Gastrocnemius medialis (tissue), 4 donors: ENCODE data around the gene STXBP4. TPM values are rescaled to one million over a fixed set of nuclear protein-coding genes. Genes with fewer than 3 reads are reported as not detected.

Experiments
- ATAC-seq, 2 donors: fragments of 150-250 bp; one replicate each; pipeline ENCODE4 v1.9.1; 2016
- DNase-seq, 2 donors: peaks; one replicate each; pipeline ENCODE4 v3.0.0-alpha.2; 2019
- H3K27ac ChIP-seq, 4 donors: fragments of 200-600 bp; sonication (generic); 1 replicate in 1 of 4; 2 replicates in 3 of 4; pipeline ENCODE4 v1.5.1; 2016 to 2018; ENCODE audit warnings: mild to moderate bottlenecking in 2 of 4, moderate library complexity in 1 of 4
- H3K27me3 ChIP-seq, 3 donors: fragments of 200-600 bp; sonication (generic) in 2 of 3; 1 replicate in 1 of 3; 2 replicates in 2 of 3; pipeline versions ENCODE4 v1.5.1 to v1.6.0; 2016 to 2019; ENCODE audit warnings: mild to moderate bottlenecking in 1 of 3, moderate library complexity in 1 of 3
- H3K36me3 ChIP-seq, 2 donors: fragments of 200-600 bp; sonication (generic) in 1 of 2; one replicate each; pipeline ENCODE4 v1.5.1; 2017 to 2018
- H3K4me1 ChIP-seq, 2 donors: fragments of 200-600 bp; sonication (generic) in 1 of 2; one replicate each; pipeline ENCODE4 v1.5.1; 2016 to 2017; ENCODE audit warnings: mild to moderate bottlenecking in 2 of 2
- H3K4me3 ChIP-seq, 4 donors: fragments of 200-600 bp; sonication (generic) in 3 of 4; 1 replicate in 1 of 4; 2 replicates in 3 of 4; pipeline ENCODE4 v1.5.1; 2016 to 2019; ENCODE audit warnings: mild to moderate bottlenecking in 2 of 4
- H3K9me3 ChIP-seq, 3 donors: fragments of 200-600 bp; sonication (generic) in 2 of 3; 1 replicate in 1 of 3; 2 replicates in 2 of 3; pipeline ENCODE4 v1.5.1; 2016 to 2019
- CTCF ChIP-seq, 5 experiments: fragments of 450-650 bp in 3 of 5; fragments of 200-600 bp in 2 of 5; sonication (generic) in 2 of 5; IDR thresholded peaks in 4 of 5; conservative IDR thresholded peaks in 1 of 5; 1 replicate in 4 of 5; 2 replicates in 1 of 5; pipeline ENCODE4 v1.5.1; 2016 to 2019; ENCODE audit warnings: antibody characterized with exemption in 5 of 5, mild to moderate bottlenecking in 3 of 5, moderate library complexity in 3 of 5
- POLR2A ChIP-seq, 2 donors: fragments of 450-650 bp; IDR thresholded peaks; one replicate each; pipeline ENCODE4 v1.6.1; 2017; ENCODE audit warnings: antibody characterized with exemption in 2 of 2, mild to moderate bottlenecking in 2 of 2, moderate library complexity in 2 of 2
- in situ Hi-C, 4 donors: fragments of 200-750 bp; cut with MboI; loops; one replicate each; pipeline versions ENCODE4 v1.15.0 to v1.8.0; 2017; ENCODE audit warnings: low sequenced_read_pairs in 4 of 4
- intact Hi-C: fragments of 100-400 bp; cut with DNase I; formaldehyde crosslinking; loops from one replicate; pipeline ENCODE4 v1.15.1; 2023; ENCODE audit warnings: low total_unique reads
- total RNA-seq, 4 donors: library from RNA; depleted of rRNA; stranded (reverse); fragments of >200 nt; gene quantifications; one replicate each; pipeline versions ENCODE4 v1.1.0 to v1.2.3, GENCODE V29; 2016

Gene STXBP4
- total RNA-seq, 4 donors from 2014 or later, result 1.4 to 20.7 (median 9.6) TPM

GRCh38 chr17:54967621-54968261 lies 824 bp upstream of the STXBP4 start:
- H3K4me3 ChIP-seq, result peak overlapping the region; percentile 96 to 98 (median 97)
- intact Hi-C loops (loop anchor here (10.0 kb wide), 1 partner anchor 267 kb away; no protein-coding TSS in a partner anchor), in situ Hi-C loops (no loop called here)
- H3K4me1 ChIP-seq, result peaks cover 20 to 36% of the 10 kb centered on the region in 2 donors
- DNase-seq (no peak), ATAC-seq (peak in 1 of 2 donors; percentile 1)
- no peaks in the 10 kb centered on the region for H3K27me3 ChIP-seq
- H3K36me3 ChIP-seq, result peaks cover 4 to 23% of the 10 kb centered on the region in 2 donors
- no peaks in the 10 kb centered on the region for H3K9me3 ChIP-seq
- TF ChIP-seq POLR2A (IDR thresholded peaks at IDR 0.05) (no peak), CTCF (IDR thresholded peaks at IDR 0.05 in 4 of 5, conservative IDR thresholded peaks at IDR 0.05 in 1 of 5) (peak in 2 of 5 experiments; percentile 13 to 65)
- H3K27ac ChIP-seq, result peak overlapping the region; percentile 82 to 94 (median 86)

DNA sequence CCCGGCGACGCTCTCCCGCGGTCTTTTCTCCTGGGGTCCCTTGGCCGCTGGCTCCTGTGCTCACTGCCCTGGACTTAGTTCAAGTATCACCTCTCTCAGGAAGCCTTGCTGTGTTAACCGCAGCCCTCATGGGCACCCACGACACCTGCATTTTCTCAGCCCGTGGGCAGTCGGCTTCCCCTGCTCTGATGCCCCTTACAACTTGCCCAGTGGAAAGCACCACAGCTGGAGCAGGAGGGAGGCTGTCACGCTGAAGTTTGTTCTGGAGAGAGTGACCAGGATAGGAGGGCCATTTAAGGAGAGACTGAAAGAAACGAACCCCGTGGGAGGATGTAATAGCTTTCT lies 395 bp downstream of the STXBP4 start:
- Histone ChIP-seq H3K9me3 (no peaks in the 10 kb centered on the region), H3K4me1 (peaks cover 20 to 36% of the 10 kb centered on the region in 2 donors), H3K27me3 (no peaks in the 10 kb centered on the region), H3K4me3 (peak overlapping the region; percentile 96 to 98 (median 97)), H3K36me3 (peaks cover 4 to 12% of the 10 kb centered on the region in 2 donors), H3K27ac (peak overlapping the region; percentile 82 to 94 (median 86))
- in situ Hi-C loops (no loop called here), intact Hi-C loops (loop anchor here (10.0 kb wide), 1 partner anchor 266 kb away; no protein-coding TSS in a partner anchor)
- DNase-seq, result peak in 1 of 2 donors; percentile 34
- TF ChIP-seq CTCF (IDR thresholded peaks at IDR 0.05 in 4 of 5, conservative IDR thresholded peaks at IDR 0.05 in 1 of 5), result no peak
- TF ChIP-seq POLR2A (IDR thresholded peaks at IDR 0.05), result no peak
- peak; percentile 53 to 71 for ATAC-seq

GRCh38 chr17:54969658-54970572 lies 1.4 kb downstream of the STXBP4 start:
- DNase-seq (no peak), ATAC-seq (no peak)
- H3K27ac ChIP-seq, result peak overlapping the region; percentile 82 to 94 (median 86)
- TF ChIP-seq POLR2A (IDR thresholded peaks at IDR 0.05), result no peak
- no peak for TF ChIP-seq CTCF (IDR thresholded peaks at IDR 0.05 in 4 of 5, conservative IDR thresholded peaks at IDR 0.05 in 1 of 5)
- in situ Hi-C loops, result no loop called here
- H3K4me3 ChIP-seq, result peak overlapping the region; percentile 96 to 98 (median 97)
- H3K27me3 ChIP-seq, result no peaks in the 10 kb centered on the region
- H3K4me1 ChIP-seq, result peaks cover 20 to 36% of the 10 kb centered on the region in 2 donors
- H3K36me3 ChIP-seq, result peaks cover 0 to 3% of the 10 kb centered on the region in 2 donors
- intact Hi-C loops, result loop anchor here (10.0 kb wide), 1 partner anchor 265 kb away; no protein-coding TSS in a partner anchor
- no peaks in the 10 kb centered on the region for H3K9me3 ChIP-seq

GRCh38 chr17:54971147-54971546 lies 2.6 kb downstream of the STXBP4 start:
- in situ Hi-C loops, result no loop called here
- Histone ChIP-seq H3K4me1 (peaks cover 20 to 34% of the 10 kb centered on the region in 2 donors), H3K27ac (no peak overlapping the region), H3K27me3 (no peaks in the 10 kb centered on the region), H3K36me3 (no peaks in the 10 kb centered on the region), H3K4me3 (no peak overlapping the region), H3K9me3 (no peaks in the 10 kb centered on the region)
- TF ChIP-seq CTCF (IDR thresholded peaks at IDR 0.05 in 4 of 5, conservative IDR thresholded peaks at IDR 0.05 in 1 of 5) (no peak), POLR2A (IDR thresholded peaks at IDR 0.05) (no peak)
- ATAC-seq, result no peak
- intact Hi-C loops, result no loop called here
- DNase-seq, result no peak
